HEK293T (cell line): ENCODE measurements around the gene GAB2.

Experiments
- CTCF ChIA-PET: fragments of 350-600 bp; formaldehyde crosslinking; extraction: SDS; loops from one replicate; lab custom pipeline; 2021; ENCODE audit warnings: antibody characterized with exemption, inconsistent platforms; lab: Yijun Ruan, JAX
- POLR2A ChIA-PET: fragments of 350-600 bp; formaldehyde crosslinking; extraction: SDS; loops from one replicate; lab custom pipeline; 2020; ENCODE audit warnings: antibody characterized with exemption, inconsistent platforms; lab: Yijun Ruan, JAX
- DNase-seq: peaks from one replicate; pipeline ENCODE4 v3.0.0; 2012; ENCODE audit warnings: mixed read lengths; ENCODE audit errors: extremely low spot score
- ARNT ChIP-seq: fragments of 450-650 bp; IDR thresholded peaks from 2 replicates; pipeline ENCODE4 v1.6.1; 2017; ENCODE audit warnings: mild to moderate bottlenecking
- BHLHE40 ChIP-seq: fragments of 450-650 bp; IDR thresholded peaks from 2 replicates; pipeline ENCODE4 v1.6.1; 2016; ENCODE audit warnings: mild to moderate bottlenecking, moderate library complexity, borderline replicate concordance
- CTBP1 ChIP-seq: fragments of 450-650 bp; IDR thresholded peaks from 2 replicates; pipeline ENCODE4 v1.6.1; 2016; ENCODE audit warnings: borderline replicate concordance
- ELF4 ChIP-seq: fragments of 450-650 bp; IDR thresholded peaks from 2 replicates; pipeline ENCODE4 v1.6.1; 2017; ENCODE audit warnings: antibody characterized with exemption
- FOXA1 ChIP-seq: fragments of 450-650 bp; IDR thresholded peaks from 2 replicates; pipeline ENCODE4 v1.6.1; 2016; ENCODE audit warnings: mild to moderate bottlenecking
- FOXK2 ChIP-seq: fragments of 450-650 bp; IDR thresholded peaks from 2 replicates; pipeline ENCODE4 v1.6.1; 2016; ENCODE audit warnings: mild to moderate bottlenecking
- FOXM1 ChIP-seq: fragments of 450-650 bp; IDR thresholded peaks from 2 replicates; pipeline ENCODE4 v1.6.1; 2017; ENCODE audit warnings: mild to moderate bottlenecking, borderline replicate concordance
- HDGF ChIP-seq: fragments of 450-650 bp; IDR thresholded peaks from 2 replicates; pipeline ENCODE4 v1.6.1; 2017; ENCODE audit warnings: antibody characterized with exemption, borderline replicate concordance
- L3MBTL2 ChIP-seq: fragments of 450-650 bp; conservative IDR thresholded peaks from 2 replicates; pipeline ENCODE4 v1.6.1; 2016; ENCODE audit warnings: mild to moderate bottlenecking
- LEF1 ChIP-seq: fragments of 450-650 bp; IDR thresholded peaks from 2 replicates; pipeline ENCODE4 v1.6.1; 2017; ENCODE audit warnings: mild to moderate bottlenecking, borderline replicate concordance
- NFRKB ChIP-seq: fragments of 450-650 bp; IDR thresholded peaks from 2 replicates; pipeline ENCODE4 v1.6.1; 2016; ENCODE audit warnings: mild to moderate bottlenecking, moderate library complexity
- PKNOX1 ChIP-seq: fragments of 450-650 bp; IDR thresholded peaks from 2 replicates; pipeline ENCODE4 v1.6.1; 2016
- SP1 ChIP-seq: fragments of 450-650 bp; IDR thresholded peaks from 2 replicates; pipeline ENCODE4 v1.6.1; 2017
- SUZ12 ChIP-seq: fragments of 450-650 bp; IDR thresholded peaks from 2 replicates; pipeline ENCODE4 v1.6.1; 2016; ENCODE audit warnings: mild to moderate bottlenecking
- TARDBP ChIP-seq: fragments of 450-650 bp; IDR thresholded peaks from 2 replicates; pipeline ENCODE4 v1.6.1; 2016
- ZNF384 ChIP-seq: fragments of 450-650 bp; IDR thresholded peaks from 2 replicates; pipeline ENCODE4 v1.6.1; 2016

GAB2 gene

GRCh38 chr11:78220218-78221157, 197.1 kb downstream of the GAB2 start:
- DNase-seq: no peak
- no peak for TF ChIP-seq NFRKB
- no peak for TF ChIP-seq TARDBP
- TF ChIP-seq FOXA1: no peak
- no peak for TF ChIP-seq BHLHE40
- TF ChIP-seq CTBP1: no peak
- no peak for TF ChIP-seq HDGF
- no peak for TF ChIP-seq FOXK2
- no peak for TF ChIP-seq ZNF384
- TF ChIP-seq LEF1: no peak
- no peak for TF ChIP-seq ELF4
- TF ChIP-seq SUZ12: no peak
- no peak for TF ChIP-seq FOXM1
- no peak for TF ChIP-seq SP1
- TF ChIP-seq L3MBTL2: no peak
- no peak for TF ChIP-seq ARNT
- no peak for TF ChIP-seq PKNOX1
- ChIA-PET POLR2A (no interaction called here), CTCF (no interaction called here)

- DNase-seq: no peak
- CTCF ChIA-PET: no interaction called here
- POLR2A ChIA-PET: no interaction called here
- TF ChIP-seq ELF4: no peak
- TF ChIP-seq HDGF: no peak
- TF ChIP-seq ZNF384: no peak
Measured at GRCh38 chr11:78219493-78220217, 198.0 kb downstream of the GAB2 start.

GRCh38 chr11:78218707-78219492, 198.7 kb downstream of the GAB2 start:
- no peak for DNase-seq
- ChIA-PET CTCF (no interaction called here), POLR2A (no interaction called here)
- TF ChIP-seq ARNT: no peak
- no peak for TF ChIP-seq FOXM1
- TF ChIP-seq FOXK2: no peak
- TF ChIP-seq FOXA1: no peak
- TF ChIP-seq LEF1: no peak
- no peak for TF ChIP-seq BHLHE40
- no peak for TF ChIP-seq SP1
- TF ChIP-seq HDGF: no peak
- no peak for TF ChIP-seq NFRKB
- TF ChIP-seq SUZ12: no peak
- TF ChIP-seq CTBP1: no peak
- TF ChIP-seq L3MBTL2: no peak
- TF ChIP-seq PKNOX1: no peak
- no peak for TF ChIP-seq TARDBP
- no peak for TF ChIP-seq ZNF384
- TF ChIP-seq ELF4: no peak

GRCh38 chr11:78217650-78218541, 199.7 kb downstream of the GAB2 start:
- DNase-seq: no peak
- CTCF ChIA-PET: no interaction called here
- TF ChIP-seq LEF1 (no peak), FOXK2 (no peak), L3MBTL2 (no peak), ELF4 (no peak), FOXA1 (no peak), SP1 (no peak), CTBP1 (no peak), HDGF (no peak), PKNOX1 (no peak)
- POLR2A ChIA-PET: no interaction called here
